Keratinocyte (primary cell): ENCODE results near the gene ZNF345.

Source experiments
- EZH2 ChIP-seq: IDR thresholded peaks from one replicate; pipeline ENCODE4 v1.6.1; 2012; ENCODE audit warnings: inconsistent platforms, mild to moderate bottlenecking, low read length, moderate library complexity
- TF ChIP-seq, protein P1 (sequence below), 3 experiments: IDR thresholded peaks in 1 of 3; conservative IDR thresholded peaks in 1 of 3; optimal IDR thresholded peaks in 1 of 3; 2 replicates in 2 of 3; 3 replicates in 1 of 3; pipeline versions ENCODE3 to v1.5.1; 2011; ENCODE audit warnings: low read length in 3 of 3, mild to moderate bottlenecking in 3 of 3, moderate library complexity in 2 of 3, control low read depth in 1 of 3, inconsistent platforms in 1 of 3; ENCODE audit not compliant: insufficient read depth in 2 of 3; ENCODE audit errors: extremely low read depth in 1 of 3

- TF ChIP-seq, protein P1, sequence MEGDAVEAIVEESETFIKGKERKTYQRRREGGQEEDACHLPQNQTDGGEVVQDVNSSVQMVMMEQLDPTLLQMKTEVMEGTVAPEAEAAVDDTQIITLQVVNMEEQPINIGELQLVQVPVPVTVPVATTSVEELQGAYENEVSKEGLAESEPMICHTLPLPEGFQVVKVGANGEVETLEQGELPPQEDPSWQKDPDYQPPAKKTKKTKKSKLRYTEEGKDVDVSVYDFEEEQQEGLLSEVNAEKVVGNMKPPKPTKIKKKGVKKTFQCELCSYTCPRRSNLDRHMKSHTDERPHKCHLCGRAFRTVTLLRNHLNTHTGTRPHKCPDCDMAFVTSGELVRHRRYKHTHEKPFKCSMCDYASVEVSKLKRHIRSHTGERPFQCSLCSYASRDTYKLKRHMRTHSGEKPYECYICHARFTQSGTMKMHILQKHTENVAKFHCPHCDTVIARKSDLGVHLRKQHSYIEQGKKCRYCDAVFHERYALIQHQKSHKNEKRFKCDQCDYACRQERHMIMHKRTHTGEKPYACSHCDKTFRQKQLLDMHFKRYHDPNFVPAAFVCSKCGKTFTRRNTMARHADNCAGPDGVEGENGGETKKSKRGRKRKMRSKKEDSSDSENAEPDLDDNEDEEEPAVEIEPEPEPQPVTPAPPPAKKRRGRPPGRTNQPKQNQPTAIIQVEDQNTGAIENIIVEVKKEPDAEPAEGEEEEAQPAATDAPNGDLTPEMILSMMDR (optimal IDR thresholded peaks at IDR 0.05 in 1 of 3, IDR thresholded peaks at IDR 0.05 in 1 of 3, conservative IDR thresholded peaks at IDR 0.05 in 1 of 3; ENCODE audit: extremely low read depth in 1 of 3, insufficient read depth in 2 of 3, low read length in 3 of 3), result no peak
- no peak for TF ChIP-seq EZH2
Measured at GRCh38 chr19:36849701-36850558, 746 bp upstream of the ZNF345 start.
